HepG2 (cell line): Measurements from ENCODE around the gene WDR20. TPM values are rescaled to one million over a fixed set of nuclear protein-coding genes. Genes with fewer than 3 reads are reported as not detected.

Experiments
- ATAC-seq: fragments of 200-7000 bp; cut with Tn5 transposase; 3 replicates; pipeline ENCODE4 v1.9.1; 2020; ENCODE audit warnings: mild to moderate bottlenecking, moderate library complexity
- BruUV-seq: library from RNA; stranded (reverse); fragments of 400-500 nt; replicated peaks from 2 replicates; lab custom pipeline; 2021; lab: Mats Ljungman, UMichigan
- CTCF ChIA-PET: fragments of 300-600 bp; formaldehyde crosslinking; extraction: SDS; loops from one replicate; lab custom pipeline; 2021; ENCODE audit warnings: low total read pairs, inconsistent platforms, low intra/inter-chr PET ratio; lab: Yijun Ruan, JAX
- POLR2A ChIA-PET: fragments of 350-600 bp; sonication (Branson Sonifier 250); formaldehyde crosslinking; loops from one replicate; lab custom pipeline; 2020; ENCODE audit warnings: antibody characterized with exemption, inconsistent platforms; lab: Yijun Ruan, JAX
- DNase-seq: peaks from one replicate; pipeline ENCODE4 v3.0.0-alpha.2; 2015; ENCODE audit warnings: low spot score
- FAIRE-seq: peaks from 3 replicates; lab custom pipeline; 2011; peaks lifted over from hg19 to GRCh38; lab: Jason Lieb, UNC
- H2AFZ ChIP-seq: one replicate; pipeline ENCODE4 v1.6.1; 2011; ENCODE audit warnings: low read length, inconsistent platforms
- H3K27ac ChIP-seq: fragments of 300-600 bp; 3 replicates; pipeline ENCODE4 v1.8.0; 2011; ENCODE audit warnings: mixed run types, mild to moderate bottlenecking, mixed read lengths, low read length, inconsistent platforms; ENCODE audit not compliant: insufficient read depth; ENCODE audit errors: extremely low read length
- H3K27me3 ChIP-seq, 2 experiments: fragments of 200-600 bp in 1 of 2; 2 replicates in 1 of 2; 3 replicates in 1 of 2; pipeline versions ENCODE4 v1.6.0 to v1.8.0; 2011; ENCODE audit warnings: low read length in 2 of 2, mild to moderate bottlenecking in 2 of 2, moderate library complexity in 2 of 2, inconsistent platforms in 1 of 2; ENCODE audit not compliant: insufficient read depth in 2 of 2, control insufficient read depth in 1 of 2
- H3K36me3 ChIP-seq, 2 experiments: fragments of 200-600 bp in 1 of 2; replicated peaks in 1 of 2; 2 replicates in 1 of 2; 3 replicates in 1 of 2; pipeline versions ENCODE4 v1.5.1 to v1.8.0; 2011; ENCODE audit warnings: low read length in 2 of 2, inconsistent platforms in 1 of 2; ENCODE audit not compliant: insufficient read depth in 2 of 2, control insufficient read depth in 1 of 2
- H3K4me1 ChIP-seq: 2 replicates; pipeline ENCODE4 v1.5.1; 2012; ENCODE audit warnings: low read length, inconsistent platforms; ENCODE audit not compliant: insufficient read depth
- H3K4me2 ChIP-seq: 2 replicates; pipeline ENCODE4 v1.6.0; 2011; ENCODE audit warnings: low read depth, low read length, inconsistent platforms
- H3K4me3 ChIP-seq, 3 experiments: fragments of 200-600 bp in 1 of 3; sonication (generic), shearing (Covaris generic) in 1 of 3; replicated peaks in 1 of 3; 2 replicates each; pipeline ENCODE4 v1.5.1; 2011 to 2016; ENCODE audit warnings: low read length in 3 of 3, inconsistent platforms in 2 of 3, low read depth in 2 of 3, mild to moderate bottlenecking in 2 of 3, control low read depth in 1 of 3, mixed read lengths in 1 of 3; ENCODE audit not compliant: insufficient read depth in 1 of 3
- H3K79me2 ChIP-seq: one replicate; pipeline ENCODE4 v1.6.1; 2011; ENCODE audit warnings: low read length, inconsistent platforms; ENCODE audit not compliant: insufficient read depth
- H3K9ac ChIP-seq: 2 replicates; pipeline ENCODE4 v1.6.0; 2011; ENCODE audit warnings: mild to moderate bottlenecking, low read depth, low read length, inconsistent platforms; ENCODE audit not compliant: insufficient read depth
- H3K9me3 ChIP-seq: 2 replicates; pipeline ENCODE4 v1.5.1; 2012; ENCODE audit warnings: mild to moderate bottlenecking, low read length
- H4K20me1 ChIP-seq: 2 replicates; pipeline ENCODE4 v1.6.0; 2011; ENCODE audit warnings: inconsistent platforms, mild to moderate bottlenecking, low read length, moderate library complexity; ENCODE audit not compliant: insufficient read depth
- ARID3A ChIP-seq: IDR thresholded peaks from 2 replicates; pipeline ENCODE4 v1.6.1; 2012; ENCODE audit warnings: low read depth, low read length, improper control_type of control experiment
- KDM4B ChIP-seq: sonication (generic); formaldehyde crosslinking; IDR thresholded peaks from 2 replicates; pipeline ENCODE4 v1.4.0; 2020; ENCODE audit warnings: missing genetic modification reagents
- MXD1 ChIP-seq: sonication (generic); formaldehyde crosslinking; IDR thresholded peaks from 2 replicates; pipeline ENCODE4 v1.4.0; 2020; ENCODE audit warnings: mild to moderate bottlenecking, missing genetic modification reagents
- MYC ChIP-seq: sonication (generic); formaldehyde crosslinking; IDR thresholded peaks from 2 replicates; pipeline ENCODE4 v1.9.0; 2021; ENCODE audit warnings: missing genetic modification reagents, borderline replicate concordance
- PCBP2 ChIP-seq: fragments of 200-400 bp; formaldehyde crosslinking; optimal IDR thresholded peaks from 2 replicates; pipeline ENCODE3; 2018; ENCODE audit warnings: low read length, low read depth; ENCODE audit not compliant: poor library complexity, severe bottlenecking
- POLR2G ChIP-seq: fragments of 200-400 bp; formaldehyde crosslinking; IDR thresholded peaks from 2 replicates; pipeline ENCODE4 v1.6.1; 2018; ENCODE audit warnings: mild to moderate bottlenecking, low read depth, low read length, moderate library complexity
- RFXAP ChIP-seq: sonication (generic); formaldehyde crosslinking; IDR thresholded peaks from 2 replicates; pipeline ENCODE4 v1.4.0; 2020; ENCODE audit warnings: missing genetic modification reagents, borderline replicate concordance
- ZBTB20 ChIP-seq: sonication (generic); formaldehyde crosslinking; IDR thresholded peaks from 2 replicates; pipeline ENCODE4 v1.8.1; 2023; ENCODE audit warnings: missing genetic modification reagents, low read depth, mild to moderate bottlenecking, borderline replicate concordance
- ZBTB26 ChIP-seq: IDR thresholded peaks from 2 replicates; pipeline ENCODE4 v1.6.1; 2016; ENCODE audit warnings: missing compliant biosample characterization, missing genetic modification reagents, borderline replicate concordance
- ZBTB38 ChIP-seq: sonication (generic); formaldehyde crosslinking; IDR thresholded peaks from 2 replicates; pipeline ENCODE4 v1.5.1; 2020; ENCODE audit warnings: mild to moderate bottlenecking, missing genetic modification reagents
- ZNF350 ChIP-seq: sonication (generic); formaldehyde crosslinking; IDR thresholded peaks from 2 replicates; pipeline ENCODE4 v1.4.0; 2020; ENCODE audit warnings: mild to moderate bottlenecking, low read depth, missing genetic modification reagents, borderline replicate concordance
- ZNF546 ChIP-seq: sonication (generic); formaldehyde crosslinking; conservative IDR thresholded peaks from 2 replicates; pipeline ENCODE4 v1.8.1; 2023; ENCODE audit warnings: mild to moderate bottlenecking, missing genetic modification reagents
- ZNF737 ChIP-seq: sonication (generic); formaldehyde crosslinking; IDR thresholded peaks from 2 replicates; pipeline ENCODE4 v1.5.0; 2020; ENCODE audit warnings: missing genetic modification reagents, mild to moderate bottlenecking, borderline replicate concordance
- ZXDC ChIP-seq: sonication (generic); formaldehyde crosslinking; IDR thresholded peaks from 2 replicates; pipeline ENCODE4 v1.5.0; 2020; ENCODE audit warnings: mild to moderate bottlenecking, missing genetic modification reagents
- WGBS: methylation state at CpG from one replicate; pipeline ENCODE4 v1.1.6; 2017; ENCODE audit warnings: low lambda C conversion rate; 5-methylcytosine and 5-hydroxymethylcytosine counted together
- in situ Hi-C: cut with HindIII; loops from 2 replicates; pipeline ENCODE4 v1.10.0; 2017; ENCODE audit warnings: low pct_unique_long_range_greater_than_20kb; ENCODE audit not compliant: extremely low pct_ligation_motif_present
- intact Hi-C: fragments of 100-400 bp; cut with micrococcal nuclease; formaldehyde crosslinking; loops from one replicate; pipeline ENCODE4 v1.10.0; 2022; ENCODE audit not compliant: unreplicated experiment
- polyA plus RNA-seq, 8 experiments: library from polyadenylated mRNA; depleted of rRNA in 3 of 8; stranded (reverse) in 7 of 8; unstranded in 1 of 8; fragments of >200 nt; fragmentation: Illumina TruSeq in 4 of 8; extraction: Trizol in 4 of 8; gene quantifications; 2 replicates each; pipeline versions ENCODE4 v1.2.1 to v1.2.3, GENCODE V29; 2011 to 2016; ENCODE audit warnings: low read depth in 4 of 8, missing spikeins in 1 of 8, mixed read lengths in 1 of 8; ENCODE audit not compliant: insufficient read depth in 1 of 8
- total RNA-seq, 5 experiments: library from RNA; depleted of rRNA; stranded (reverse); fragments of >200 nt; fragmentation: Illumina TruSeq; extraction: Trizol; gene quantifications; 2 replicates each; pipeline ENCODE4 v1.2.3, GENCODE V29; 2016; ENCODE audit warnings: low read depth in 1 of 5

WDR20 gene
- total and polyA plus RNA-seq, 2 of the 13 experiments (the other 11 are each of a cell fraction or from before 2014, with no cell fraction given) = 10.4 to 23.2 TPM

GRCh38 chr14:102096569-102097188, 43.0 kb upstream of the WDR20 start (continued):
- TF ChIP-seq ZBTB20 (CRISPR knock-in tag) (no peak), POLR2G (no peak), ARID3A (0 out of 2 replicates have a peak, but pooled peaks have one; percentile 24)

GRCh38 chr14:102097441-102098135, 42.1 kb upstream of the WDR20 start:
- 0 out of 6 replicates have a peak overlapping the region, but pooled peaks of 1 of the 3 experiments have one; percentile 16 for H3K4me3 ChIP-seq
- H3K9me3 ChIP-seq = no peaks in the 10 kb centered on the region
- FAIRE-seq = no peak
- H3K79me2 ChIP-seq = no peaks in the 10 kb centered on the region
- no peak for DNase-seq
- peaks cover 37% of the 10 kb centered on the region for H3K4me1 ChIP-seq
- no TSS peak for BruUV-seq
- peaks cover 2 to 25% of the 10 kb centered on the region in 2 experiments; a peak in 4 of 5 replicates for H3K27me3 ChIP-seq
- H2AFZ ChIP-seq = peak overlapping the region; percentile 83
- peak; percentile 20 for ATAC-seq
- 6% methylated on average over 6 of the region's 7 CpGs for WGBS
- no peak overlapping the region for H3K27ac ChIP-seq
- ChIA-PET CTCF (interaction anchor here (2.2 to 3.1 kb wide), 2 partner anchors 34 to 51 kb away, joined by 18 to 22 read pairs; no protein-coding TSS in a partner anchor), POLR2A (interaction anchor here (1.9 to 2.3 kb wide), 2 partner anchors 13 to 34 kb away, joined by 6 to 9 read pairs; no protein-coding TSS in a partner anchor)
- H3K9ac ChIP-seq = no peak overlapping the region
- no peaks in the 10 kb centered on the region for H4K20me1 ChIP-seq
- intact Hi-C loops (loop anchor here (2.0 to 5.0 kb wide), 3 partner anchors 110 to 390 kb away; no protein-coding TSS in a partner anchor), in situ Hi-C loops (loop anchor here (5.0 to 25.0 kb wide), 3 partner anchors 35 to 385 kb away; partner anchors contain the start of gene DYNC1H1)
- H3K4me2 ChIP-seq = peak overlapping the region; percentile 68
- no peaks in the 10 kb centered on the region for H3K36me3 ChIP-seq
- TF ChIP-seq ZNF350 = no peak
- no peak for TF ChIP-seq RFXAP (CRISPR knock-in tag)
- no peak for TF ChIP-seq ZBTB38 (CRISPR knock-in tag)
- TF ChIP-seq PCBP2 = no peak
- no peak for TF ChIP-seq KDM4B
- TF ChIP-seq ZNF546 = no peak
- TF ChIP-seq ZBTB26 (CRISPR knock-in tag) = no peak
- TF ChIP-seq ZNF737 (CRISPR knock-in tag) = no peak
- no peak for TF ChIP-seq MXD1 (CRISPR knock-in tag)
- TF ChIP-seq MYC = no peak
- no peak for TF ChIP-seq ZXDC (CRISPR knock-in tag)
